WTC11 (cell line): ENCODE results near the gene GSN.

Experiments
- TP53 ChIP-seq: sonication (generic); formaldehyde crosslinking; IDR thresholded peaks from 2 replicates; pipeline ENCODE4 v1.8.1; 2023; ENCODE audit warnings: mild to moderate bottlenecking, missing genetic modification reagents
- TF ChIP-seq, protein P1 (sequence below): fragments of 200-600 bp; IDR thresholded peaks from 2 replicates; pipeline ENCODE4 v1.8.0; 2022; ENCODE audit warnings: antibody characterized with exemption
- TF ChIP-seq, protein P2 (sequence below): sonication (generic); formaldehyde crosslinking; IDR thresholded peaks from 2 replicates; pipeline ENCODE4 v1.8.1; 2023; ENCODE audit warnings: mild to moderate bottlenecking, missing genetic modification reagents, moderate library complexity
- TF ChIP-seq, protein P3 (sequence below): sonication (generic); formaldehyde crosslinking; IDR thresholded peaks from 2 replicates; pipeline ENCODE4 v1.8.1; 2022; ENCODE audit warnings: missing genetic modification reagents, borderline replicate concordance

DNA sequence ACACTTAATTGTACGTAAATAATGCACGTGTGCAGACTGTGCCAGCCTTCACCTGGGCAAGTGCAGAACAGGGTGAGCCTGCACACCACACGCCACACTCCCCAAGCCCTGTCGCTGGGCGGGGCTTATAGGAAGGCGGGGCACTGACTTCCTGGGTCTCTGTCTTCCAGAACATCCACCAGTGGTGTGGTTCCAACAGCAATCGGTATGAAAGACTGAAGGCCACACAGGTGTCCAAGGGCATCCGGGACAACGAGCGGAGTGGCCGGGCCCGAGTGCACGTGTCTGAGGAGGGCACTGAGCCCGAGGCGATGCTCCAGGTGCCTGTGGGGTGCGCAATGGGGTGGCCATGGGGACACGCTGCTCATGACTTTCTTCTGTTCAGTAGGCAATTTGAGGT lies 44.2 kb downstream of the GSN start:
- no peak for TF ChIP-seq TP53
- TF ChIP-seq, protein P1, sequence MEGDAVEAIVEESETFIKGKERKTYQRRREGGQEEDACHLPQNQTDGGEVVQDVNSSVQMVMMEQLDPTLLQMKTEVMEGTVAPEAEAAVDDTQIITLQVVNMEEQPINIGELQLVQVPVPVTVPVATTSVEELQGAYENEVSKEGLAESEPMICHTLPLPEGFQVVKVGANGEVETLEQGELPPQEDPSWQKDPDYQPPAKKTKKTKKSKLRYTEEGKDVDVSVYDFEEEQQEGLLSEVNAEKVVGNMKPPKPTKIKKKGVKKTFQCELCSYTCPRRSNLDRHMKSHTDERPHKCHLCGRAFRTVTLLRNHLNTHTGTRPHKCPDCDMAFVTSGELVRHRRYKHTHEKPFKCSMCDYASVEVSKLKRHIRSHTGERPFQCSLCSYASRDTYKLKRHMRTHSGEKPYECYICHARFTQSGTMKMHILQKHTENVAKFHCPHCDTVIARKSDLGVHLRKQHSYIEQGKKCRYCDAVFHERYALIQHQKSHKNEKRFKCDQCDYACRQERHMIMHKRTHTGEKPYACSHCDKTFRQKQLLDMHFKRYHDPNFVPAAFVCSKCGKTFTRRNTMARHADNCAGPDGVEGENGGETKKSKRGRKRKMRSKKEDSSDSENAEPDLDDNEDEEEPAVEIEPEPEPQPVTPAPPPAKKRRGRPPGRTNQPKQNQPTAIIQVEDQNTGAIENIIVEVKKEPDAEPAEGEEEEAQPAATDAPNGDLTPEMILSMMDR = no peak
- TF ChIP-seq, protein P2, sequence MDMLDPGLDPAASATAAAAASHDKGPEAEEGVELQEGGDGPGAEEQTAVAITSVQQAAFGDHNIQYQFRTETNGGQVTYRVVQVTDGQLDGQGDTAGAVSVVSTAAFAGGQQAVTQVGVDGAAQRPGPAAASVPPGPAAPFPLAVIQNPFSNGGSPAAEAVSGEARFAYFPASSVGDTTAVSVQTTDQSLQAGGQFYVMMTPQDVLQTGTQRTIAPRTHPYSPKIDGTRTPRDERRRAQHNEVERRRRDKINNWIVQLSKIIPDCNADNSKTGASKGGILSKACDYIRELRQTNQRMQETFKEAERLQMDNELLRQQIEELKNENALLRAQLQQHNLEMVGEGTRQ (CRISPR knock-in tag) = no peak
- TF ChIP-seq, protein P3, sequence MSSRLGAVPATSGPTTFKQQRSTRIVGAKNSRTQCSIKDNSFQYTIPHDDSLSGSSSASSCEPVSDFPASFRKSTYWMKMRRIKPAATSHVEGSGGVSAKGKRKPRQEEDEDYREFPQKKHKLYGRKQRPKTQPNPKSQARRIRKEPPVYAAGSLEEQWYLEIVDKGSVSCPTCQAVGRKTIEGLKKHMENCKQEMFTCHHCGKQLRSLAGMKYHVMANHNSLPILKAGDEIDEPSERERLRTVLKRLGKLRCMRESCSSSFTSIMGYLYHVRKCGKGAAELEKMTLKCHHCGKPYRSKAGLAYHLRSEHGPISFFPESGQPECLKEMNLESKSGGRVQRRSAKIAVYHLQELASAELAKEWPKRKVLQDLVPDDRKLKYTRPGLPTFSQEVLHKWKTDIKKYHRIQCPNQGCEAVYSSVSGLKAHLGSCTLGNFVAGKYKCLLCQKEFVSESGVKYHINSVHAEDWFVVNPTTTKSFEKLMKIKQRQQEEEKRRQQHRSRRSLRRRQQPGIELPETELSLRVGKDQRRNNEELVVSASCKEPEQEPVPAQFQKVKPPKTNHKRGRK = no peak
